H1 (cell line): ENCODE measurements around the gene TMEM245. TPM values are rescaled to one million over a fixed set of nuclear protein-coding genes. Genes with fewer than 3 reads are reported as not detected.

Experiments
- SIRT6 ChIP-seq: IDR thresholded peaks from one replicate; pipeline ENCODE4 v1.7.1; 2012; ENCODE audit warnings: low read length, inconsistent platforms
- TEAD4 ChIP-seq: IDR thresholded peaks from 2 replicates; pipeline ENCODE4 v1.6.1; 2012; ENCODE audit warnings: low read depth, low read length, inconsistent platforms, mixed read lengths
- polyA plus RNA-seq, 7 experiments: library from polyadenylated mRNA; depleted of rRNA in 3 of 7; stranded (reverse) in 5 of 7; unstranded in 2 of 7; fragments of >200 nt in 5 of 7; fragments of 200-250 nt in 2 of 7; gene quantifications; 1 replicate in 5 of 7; 2 replicates in 1 of 7; 4 replicates in 1 of 7; pipeline versions ENCODE4 v1.2.1 to v1.2.3, GENCODE V29; 2011 to 2013; ENCODE audit warnings: missing spikeins in 2 of 7, mixed read lengths in 2 of 7
- total RNA-seq: library from RNA; stranded (reverse); fragmentation: NEBNext Ultra II Directional; extraction: Animal tissue kit (Norgen Biotek cat#: 25700); gene quantifications from 2 replicates; pipeline ENCODE4 v1.2.1, GENCODE V29; 2021

TMEM245 gene
- total and polyA plus RNA-seq, 2 of the 8 experiments (the other 6 are each of a cell fraction or from before 2014, with no cell fraction given), result 44.3 to 45.8 TPM

DNA sequence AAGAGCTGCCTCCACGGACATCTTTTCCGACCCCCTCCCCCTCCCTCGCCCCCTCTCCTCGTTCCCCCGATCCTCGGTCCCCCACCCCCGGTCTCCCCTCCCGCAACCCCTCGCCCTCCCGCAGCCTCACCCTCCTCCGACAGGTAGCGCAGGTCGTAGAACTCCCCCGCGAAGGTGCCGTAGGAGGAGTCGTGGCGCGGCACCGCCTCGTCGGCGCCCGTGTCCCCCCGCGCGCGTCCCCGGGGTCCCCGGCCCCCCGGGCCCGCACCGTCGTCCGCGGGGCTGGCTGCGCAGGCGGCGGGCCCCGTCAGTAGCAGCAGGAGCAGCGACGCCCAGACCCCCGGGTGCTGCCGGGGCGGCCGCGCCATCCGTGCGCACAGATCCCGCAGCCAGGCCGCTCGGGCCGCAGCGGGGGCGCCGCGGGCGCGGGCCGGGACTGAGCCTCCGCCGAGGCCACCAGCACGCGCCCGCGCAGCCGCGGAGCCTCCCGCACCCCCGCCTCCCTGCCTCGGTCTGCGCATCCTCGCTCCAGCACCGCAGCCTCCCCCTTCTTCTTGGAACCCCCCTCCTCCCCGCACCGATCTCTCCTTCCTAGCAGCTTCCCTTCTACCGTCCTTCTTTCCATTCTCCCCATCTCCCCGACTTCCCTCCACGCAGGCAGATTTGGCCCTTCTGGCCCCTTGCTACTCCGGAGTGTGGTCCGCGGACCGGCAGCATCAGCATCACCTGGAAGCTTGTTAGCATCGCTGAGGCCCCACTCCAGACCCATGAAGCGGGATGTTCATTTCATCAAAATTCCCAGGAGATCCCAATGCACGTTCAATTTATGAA is 47.2 kb upstream of the TMEM245 start, which contains the start of gene FRRS1L (continued):
- TF ChIP-seq SIRT6, result no peak
- TF ChIP-seq TEAD4, result no peak
- TF ChIP-seq, all 59 proteins: peak for 4
